Stimulated activated CD4-positive, alpha-beta T cell treated with anti-CD3 and anti-CD28 coated beads, Interleukin-1b, Interleukin-23, amount 100 ng/mL, for 1 hour (primary cell): ENCODE results near the gene HOXA3.

Experiments
- DNase-seq, 2 donors: peaks; one replicate each; pipeline ENCODE4 v3.0.0-alpha.2; 2020; ENCODE audit warnings: low read depth in 2 of 2

The HOXA3 gene

DNA sequence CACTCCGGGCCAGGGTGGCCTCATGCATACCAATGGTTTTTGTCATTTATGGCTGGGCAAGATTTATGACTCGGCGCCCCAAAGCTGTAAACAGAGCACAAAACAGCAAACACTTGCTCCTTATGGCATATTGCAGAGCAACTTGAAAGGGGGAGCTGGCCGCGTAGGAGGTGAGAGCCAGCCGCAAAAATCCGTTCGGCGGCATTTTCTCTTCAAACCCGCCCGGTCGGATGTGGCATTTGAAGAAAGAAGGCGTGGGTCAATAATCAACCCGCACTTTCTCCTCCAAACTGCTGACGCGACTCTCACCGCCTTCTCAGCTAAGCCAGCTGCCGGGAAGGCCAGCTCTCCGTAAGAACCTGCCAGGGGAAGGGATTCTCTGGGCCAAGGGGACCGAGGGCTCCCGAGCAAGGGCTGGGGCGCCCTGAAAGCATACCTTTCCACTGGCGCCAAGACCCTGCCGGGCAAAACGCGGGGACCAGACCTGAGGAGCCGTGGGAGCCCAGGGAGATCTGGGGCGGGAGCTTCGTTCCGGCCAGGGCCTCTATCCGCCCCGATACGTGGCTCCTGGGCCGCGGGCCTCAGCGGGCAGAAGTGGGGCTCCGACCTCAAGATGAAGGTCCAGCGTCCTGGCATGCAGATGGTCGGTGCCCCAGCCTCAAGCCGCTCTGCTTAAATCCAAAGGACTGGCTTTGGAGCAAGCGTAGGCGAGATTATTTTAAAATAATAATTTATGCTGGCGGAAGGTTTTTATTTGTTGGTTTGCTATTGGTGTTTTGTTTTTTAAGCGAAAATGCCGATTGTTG lies 37.0 kb downstream of the HOXA3 start:
- no peak for DNase-seq

DNA sequence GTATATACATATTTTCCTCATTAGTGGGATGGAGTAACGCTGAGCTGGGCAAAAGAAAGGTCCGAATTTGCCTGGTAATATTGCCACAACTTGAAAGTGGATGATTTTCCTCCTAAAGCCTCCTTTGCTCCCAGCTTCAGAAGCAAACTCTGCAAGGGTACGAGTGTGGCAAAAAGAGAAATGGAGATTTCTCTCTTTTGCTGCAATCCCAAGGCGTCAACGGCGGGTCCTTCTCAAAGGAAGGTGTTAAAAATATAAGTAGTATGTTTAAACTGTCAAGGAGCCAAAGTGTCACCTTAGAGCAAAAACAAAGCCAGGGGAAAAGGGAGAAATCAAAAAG lies 37.5 kb downstream of the HOXA3 start:
- no peak for DNase-seq

DNA sequence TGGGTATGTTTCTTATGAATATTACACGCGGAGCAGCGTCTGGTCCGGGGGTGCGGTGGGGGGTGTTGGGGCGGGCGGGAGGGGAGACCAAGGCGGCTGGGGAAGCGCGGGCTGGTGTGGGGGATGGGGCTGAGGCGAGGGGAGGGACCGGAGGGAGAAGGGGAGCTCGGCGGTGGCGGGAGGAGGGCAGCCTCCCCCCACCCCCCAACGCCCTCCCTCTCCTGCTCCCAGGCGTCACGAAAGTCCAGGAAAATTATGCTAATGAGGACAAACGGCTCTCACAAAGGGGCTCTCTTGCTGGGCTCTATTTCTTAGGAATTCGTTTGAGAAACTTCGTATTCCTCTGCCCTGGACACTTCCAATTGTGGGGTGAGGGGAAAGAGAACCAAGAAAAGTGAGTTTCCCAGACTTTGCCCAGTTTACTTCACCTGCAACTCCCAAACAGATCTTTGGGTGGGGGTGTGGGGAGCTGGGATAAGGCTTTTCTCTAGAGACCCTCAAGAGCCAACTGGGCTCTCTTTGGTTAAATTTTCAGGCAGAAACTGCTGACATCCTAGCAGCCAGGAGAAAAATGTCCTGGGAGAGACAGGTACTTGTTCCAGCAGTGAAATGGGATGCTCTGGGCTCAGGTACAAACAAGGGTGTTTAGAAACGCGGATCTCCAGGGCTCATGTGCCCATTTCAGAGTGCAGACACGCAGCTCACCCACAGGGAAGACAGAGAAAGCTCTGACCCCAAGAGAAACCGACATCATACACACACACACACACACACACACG lies 38.2 kb downstream of the HOXA3 start:
- no peak for DNase-seq

DNA sequence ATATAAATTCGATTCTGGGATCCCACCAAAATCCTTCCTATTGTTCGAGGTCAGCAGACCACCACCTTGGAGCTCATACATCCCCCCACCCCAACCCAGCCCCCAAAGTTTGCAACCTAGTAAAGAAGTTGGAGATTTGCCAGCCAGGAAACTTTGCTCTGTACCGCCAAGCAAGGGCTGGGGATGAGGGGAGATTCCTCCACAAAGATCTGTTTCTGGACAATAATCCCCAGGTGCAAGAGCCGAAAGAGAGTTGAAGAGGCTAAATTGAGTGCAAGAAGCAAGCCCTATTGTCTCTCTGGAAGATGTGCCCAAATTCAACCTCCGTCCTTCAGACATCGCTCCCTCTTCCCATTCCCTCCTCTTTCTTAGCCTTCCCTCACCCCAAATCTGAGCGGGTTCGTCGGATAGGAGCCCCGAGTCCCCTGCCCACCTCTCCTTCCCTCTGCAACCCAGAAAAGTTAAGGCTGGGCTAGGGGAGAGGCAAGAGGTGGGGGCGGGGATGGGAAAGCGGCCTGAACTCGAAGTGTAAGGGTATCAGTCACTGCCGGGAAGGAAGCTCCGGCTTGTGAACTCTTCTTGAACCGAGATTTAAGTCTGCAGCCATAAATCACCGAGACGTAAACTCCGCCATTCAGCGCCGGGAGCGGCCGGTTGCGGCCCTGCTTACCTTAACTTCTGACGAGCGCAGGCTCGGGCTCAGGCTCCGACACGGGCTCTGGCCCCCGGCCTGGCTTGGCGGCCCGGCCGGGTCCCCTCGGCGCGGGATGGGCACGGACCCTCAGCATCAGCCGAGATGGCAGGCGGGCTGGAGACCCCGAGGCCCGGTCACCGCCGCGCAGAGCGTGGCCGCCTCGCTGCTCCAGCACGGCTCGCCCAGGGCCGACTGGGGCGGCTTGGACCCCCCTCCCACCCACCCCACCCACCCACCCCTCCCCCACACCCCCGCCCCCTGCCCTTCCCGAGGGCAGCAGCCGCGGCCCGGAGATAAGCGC lies 39.1 kb downstream of the HOXA3 start:
- DNase-seq = no peak

DNA sequence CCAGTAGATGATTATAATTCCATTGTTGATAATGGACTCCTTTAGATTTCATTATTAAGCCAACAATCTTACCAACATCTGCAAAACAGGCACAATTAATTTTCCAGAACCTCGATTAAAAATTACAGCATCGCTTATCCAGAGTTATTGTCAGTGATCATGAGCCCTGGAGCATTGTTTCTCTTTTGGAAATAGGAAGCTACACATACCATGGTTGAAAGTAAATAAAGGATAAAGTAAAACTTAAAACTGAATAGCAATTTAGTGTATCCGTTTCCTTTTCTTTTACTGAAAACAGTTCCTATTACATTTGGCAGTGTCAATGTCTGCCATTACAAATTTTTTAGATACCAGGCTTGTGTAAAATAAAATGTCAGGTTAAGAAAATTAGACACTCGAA lies 40.0 kb downstream of the HOXA3 start:
- DNase-seq = no peak

DNA sequence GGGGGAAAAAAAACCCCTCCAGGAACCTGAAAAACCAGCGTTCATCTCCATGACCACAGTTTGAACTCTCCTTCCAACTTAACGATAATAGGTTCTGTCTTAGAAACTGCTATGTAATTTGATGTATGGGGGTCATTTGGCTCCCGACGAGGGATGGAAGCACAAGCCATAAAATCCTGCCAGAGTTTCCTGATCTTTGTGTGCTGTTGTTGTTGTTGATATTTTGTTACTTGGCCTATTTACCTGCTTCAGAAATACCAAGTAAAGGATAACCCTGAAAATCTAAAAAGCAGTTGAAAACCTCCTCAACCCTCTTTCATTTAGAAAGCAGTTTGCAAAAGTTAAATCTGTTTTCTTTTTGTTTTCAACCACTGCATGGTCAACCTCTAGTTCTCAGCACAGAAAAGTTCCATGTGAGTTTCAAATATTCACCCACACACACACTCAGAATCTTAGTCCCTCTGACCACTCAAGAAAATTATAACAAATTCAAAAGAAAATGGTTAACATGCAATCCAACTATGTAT lies 40.6 kb downstream of the HOXA3 start:
- no peak for DNase-seq

DNA sequence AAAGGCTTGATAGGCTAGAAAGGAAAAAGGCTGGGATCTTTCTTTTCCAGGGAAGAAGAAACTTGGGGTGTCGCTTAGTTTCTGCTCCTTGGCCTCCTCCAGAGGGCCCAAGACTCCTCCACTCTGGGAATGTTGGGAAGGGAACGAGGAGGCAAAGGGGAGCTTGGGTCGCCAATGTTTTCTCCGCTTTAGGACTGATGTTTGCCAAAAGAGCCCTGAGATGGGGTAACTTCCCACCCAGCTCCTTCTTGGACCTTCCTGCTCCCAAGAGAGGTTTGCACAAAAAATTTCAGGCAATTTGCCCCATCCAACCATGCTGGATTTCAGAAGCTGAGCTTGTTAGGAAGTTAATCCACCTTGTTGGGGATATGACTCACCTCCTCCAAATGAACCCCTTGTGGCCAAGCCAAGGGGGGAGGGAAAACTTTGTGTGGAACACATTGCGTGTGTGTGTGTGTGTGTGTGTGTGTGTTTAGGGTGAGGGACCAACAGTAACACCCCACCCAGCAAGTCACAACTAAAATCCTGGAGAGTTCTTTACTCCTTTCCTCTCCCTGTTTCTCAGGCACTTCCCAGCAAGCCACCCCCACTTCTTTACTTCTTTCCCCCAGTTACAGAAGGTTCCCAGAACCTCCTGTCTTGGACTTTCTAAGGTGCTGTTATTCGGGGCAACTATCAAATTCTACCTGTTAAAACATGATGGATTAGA lies 41.2 kb downstream of the HOXA3 start:
- DNase-seq = no peak

DNA sequence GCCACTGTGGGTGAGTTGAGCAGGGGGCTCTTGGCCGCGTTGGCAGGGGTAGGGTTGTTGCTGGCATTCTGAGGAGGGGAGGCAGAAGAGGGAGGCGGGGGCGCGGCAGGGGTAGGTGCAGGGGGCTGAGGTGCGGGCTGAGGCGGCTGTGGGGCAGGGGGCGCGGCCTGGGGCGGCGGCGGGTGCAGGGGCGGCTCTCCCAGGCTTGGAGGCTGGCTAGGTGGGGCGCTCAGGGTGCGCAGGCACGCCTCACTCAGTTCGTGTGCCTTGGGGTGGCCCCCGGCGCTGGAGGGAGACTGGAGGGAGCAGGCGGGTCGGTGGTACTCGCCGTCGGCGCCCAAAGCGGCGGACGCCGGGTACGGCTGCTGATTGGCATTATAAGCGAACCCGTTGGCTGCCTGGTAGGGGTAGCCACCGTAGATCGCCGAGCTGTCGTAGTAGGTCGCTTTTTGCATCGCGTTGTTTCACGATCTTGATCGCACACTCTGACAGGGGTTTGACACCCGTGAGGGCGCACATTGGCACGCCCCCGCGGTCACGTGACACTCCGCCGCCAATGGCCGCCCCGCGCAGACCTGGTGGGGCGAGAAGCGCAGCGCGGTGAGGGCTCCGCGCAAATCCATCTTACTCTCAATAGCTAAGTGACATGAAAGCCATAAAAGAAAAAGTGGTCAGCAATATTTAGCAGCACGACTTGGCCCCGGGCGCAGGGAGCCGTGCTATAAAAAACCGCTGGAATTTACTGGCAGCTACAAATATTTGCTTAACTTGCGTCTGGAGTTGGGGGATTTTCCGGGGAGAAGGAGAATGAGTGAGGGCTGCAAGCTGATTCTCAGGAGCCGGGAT lies 42.0 kb downstream of the HOXA3 start:
- no peak for DNase-seq

DNA sequence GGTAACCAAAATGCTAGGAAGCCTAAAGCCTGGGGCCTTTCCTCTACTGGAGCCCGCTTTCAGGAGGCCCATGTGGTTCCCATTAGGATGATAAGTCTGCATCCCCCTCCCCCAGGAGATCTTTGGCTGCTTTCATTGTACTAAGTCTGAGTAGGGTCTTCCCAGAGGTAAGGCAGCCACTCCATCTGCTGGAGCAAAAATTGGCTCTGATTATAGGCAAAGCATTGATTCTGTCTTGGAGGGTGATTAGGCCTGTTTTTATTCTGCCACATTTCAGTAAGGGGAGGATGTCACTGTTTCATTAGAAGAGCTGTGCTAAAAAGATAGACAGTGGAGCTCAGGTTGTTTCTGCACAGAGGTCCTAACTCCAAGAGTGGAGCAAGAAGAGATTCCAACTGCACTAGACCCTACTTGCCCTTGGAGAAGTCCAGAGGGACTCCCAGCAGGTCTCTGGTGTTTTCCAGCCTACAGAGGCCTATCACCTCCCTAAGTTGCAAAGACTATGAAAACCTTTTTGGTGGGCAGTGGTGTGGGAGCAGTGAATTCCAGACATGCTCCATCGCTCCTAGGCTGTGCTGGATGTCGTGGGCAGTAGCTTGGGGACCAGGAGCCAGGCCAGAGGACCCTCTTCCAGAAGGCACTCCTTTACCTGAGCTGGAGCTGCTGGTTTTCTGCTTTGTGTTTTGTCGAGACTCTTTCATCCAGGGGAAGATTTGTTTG lies 42.8 kb downstream of the HOXA3 start:
- no peak for DNase-seq

DNA sequence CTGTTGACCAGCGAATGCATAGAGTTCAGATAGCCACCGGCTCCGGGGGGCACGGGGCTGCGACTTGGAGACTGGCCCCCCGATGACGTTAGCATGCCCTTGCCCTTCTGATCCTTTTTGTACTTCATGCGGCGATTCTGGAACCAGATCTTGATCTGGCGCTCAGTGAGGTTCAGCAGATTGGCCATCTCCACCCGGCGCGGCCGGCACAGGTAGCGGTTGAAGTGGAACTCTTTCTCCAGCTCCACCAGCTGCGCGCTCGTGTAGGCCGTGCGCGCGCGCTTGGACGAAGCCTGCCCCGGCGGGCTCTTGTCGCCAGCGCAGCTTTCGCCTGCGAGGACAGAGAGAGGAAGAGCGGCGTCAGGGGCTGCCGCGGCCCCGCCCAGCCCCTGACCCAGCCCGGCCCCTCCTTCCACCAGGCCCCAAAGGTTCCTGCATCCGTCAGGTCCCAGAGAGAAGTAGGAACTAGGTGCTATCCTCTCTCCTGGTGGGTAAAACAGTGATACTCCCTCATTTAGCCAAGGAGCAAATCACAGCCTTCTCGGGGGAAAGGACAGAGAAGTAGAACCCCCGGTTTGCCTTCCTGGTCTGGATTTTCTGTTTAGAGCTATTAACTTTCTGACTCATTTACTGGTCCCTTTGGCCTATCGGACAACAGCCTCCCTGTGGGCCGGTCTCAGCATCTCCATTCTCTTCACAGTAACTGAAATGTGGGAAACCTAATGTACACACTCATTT lies 43.8 kb downstream of the HOXA3 start:
- no peak for DNase-seq

DNA sequence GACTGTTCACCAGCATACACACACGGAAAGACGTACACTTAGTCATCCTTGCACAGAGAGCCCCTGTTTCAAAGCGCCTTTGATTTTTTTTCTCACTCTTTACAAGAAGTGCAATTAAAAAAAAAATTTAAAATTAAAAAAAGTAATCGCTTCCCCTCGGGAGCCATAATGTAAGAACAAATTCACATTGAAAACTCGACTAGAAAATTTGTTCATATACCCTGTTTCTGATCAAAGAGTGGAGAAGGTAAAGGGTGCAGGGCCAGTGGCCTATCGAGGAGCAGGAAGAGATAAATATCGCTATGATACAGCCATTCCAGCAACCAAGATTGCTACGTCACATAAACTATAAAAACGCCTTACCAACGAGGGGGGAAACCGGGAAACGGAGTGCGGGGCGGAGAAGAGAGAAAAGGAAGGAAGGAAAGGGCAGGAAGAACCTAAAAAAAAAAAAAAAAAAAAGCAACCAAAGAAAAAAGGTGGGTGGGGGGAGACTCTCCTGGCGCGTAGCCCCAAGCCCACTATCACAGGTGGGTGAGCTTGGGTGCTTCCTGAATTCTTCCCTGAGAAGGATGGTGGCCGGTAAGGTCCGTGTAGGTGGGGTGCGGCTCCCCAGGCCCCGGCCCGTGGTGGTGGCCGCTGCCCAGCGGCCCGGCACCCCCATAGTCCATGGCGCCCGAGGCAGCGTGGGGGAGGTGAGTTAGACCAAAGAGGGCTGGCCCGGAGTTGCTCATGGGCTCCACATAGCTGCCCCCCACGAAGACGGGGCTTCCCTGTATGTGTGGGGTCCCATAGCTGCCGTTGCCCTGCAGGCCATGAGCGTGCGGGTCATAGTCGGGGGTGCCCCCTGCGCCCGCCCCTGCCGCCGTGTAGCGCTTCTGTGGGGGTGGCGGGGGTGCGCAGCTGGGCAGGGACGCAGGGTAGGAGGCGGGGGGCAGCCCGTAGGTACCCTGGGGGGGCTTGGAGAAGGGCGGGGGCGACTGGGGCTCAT lies 44.7 kb downstream of the HOXA3 start:
- no peak for DNase-seq

DNA sequence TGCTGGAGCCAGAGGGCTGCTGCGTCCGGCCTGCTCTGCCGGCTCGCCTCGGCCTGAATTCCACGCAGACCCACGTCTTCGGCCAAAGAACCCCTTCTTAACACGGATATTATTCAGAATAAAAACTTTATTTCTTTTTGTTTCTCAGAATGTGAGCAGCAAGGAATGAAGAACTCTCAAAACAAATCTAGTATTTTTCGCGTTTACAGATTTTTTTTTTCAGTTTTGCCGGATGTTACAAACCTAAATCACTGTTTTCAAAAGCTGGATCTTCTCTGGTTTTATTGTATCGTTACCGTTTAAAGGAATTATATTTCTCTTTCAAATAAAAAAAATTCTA lies 45.5 kb downstream of the HOXA3 start:
- DNase-seq = no peak

DNA sequence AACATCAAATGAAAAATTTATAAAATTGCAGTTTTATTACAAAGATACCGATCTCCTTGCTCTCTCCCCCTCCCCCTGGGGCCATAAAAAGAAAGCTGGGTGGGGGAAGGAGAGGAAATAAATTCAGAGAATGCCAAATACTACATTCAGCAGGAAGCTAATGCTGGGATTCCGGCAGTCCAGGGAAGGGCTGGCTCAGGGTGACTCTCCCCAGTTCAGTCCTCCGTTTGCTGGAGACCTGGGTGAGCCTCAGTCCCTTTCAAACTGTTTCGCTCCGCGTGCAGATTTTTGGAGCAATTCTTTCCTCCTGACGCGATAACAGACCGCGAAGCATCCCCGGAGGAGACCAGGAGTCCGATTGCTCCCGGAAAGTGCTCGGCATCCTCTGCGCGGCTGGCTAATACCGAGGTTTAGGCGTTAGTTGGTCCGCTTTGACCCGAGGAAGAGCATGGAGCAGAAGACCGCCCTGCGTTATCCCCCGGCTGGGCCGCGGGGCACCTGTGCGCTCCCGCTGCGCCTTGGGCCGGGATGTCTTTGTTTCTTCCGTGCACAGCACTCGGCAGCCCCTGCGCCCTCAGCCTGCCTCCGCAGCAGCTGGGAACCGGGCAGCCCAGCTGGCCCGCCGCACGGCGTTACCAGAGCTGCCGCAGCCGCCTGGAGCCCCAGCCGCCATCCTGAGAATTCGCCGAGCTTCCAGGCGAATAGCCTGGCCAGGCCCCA lies 46.0 kb downstream of the HOXA3 start:
- no peak for DNase-seq

DNA sequence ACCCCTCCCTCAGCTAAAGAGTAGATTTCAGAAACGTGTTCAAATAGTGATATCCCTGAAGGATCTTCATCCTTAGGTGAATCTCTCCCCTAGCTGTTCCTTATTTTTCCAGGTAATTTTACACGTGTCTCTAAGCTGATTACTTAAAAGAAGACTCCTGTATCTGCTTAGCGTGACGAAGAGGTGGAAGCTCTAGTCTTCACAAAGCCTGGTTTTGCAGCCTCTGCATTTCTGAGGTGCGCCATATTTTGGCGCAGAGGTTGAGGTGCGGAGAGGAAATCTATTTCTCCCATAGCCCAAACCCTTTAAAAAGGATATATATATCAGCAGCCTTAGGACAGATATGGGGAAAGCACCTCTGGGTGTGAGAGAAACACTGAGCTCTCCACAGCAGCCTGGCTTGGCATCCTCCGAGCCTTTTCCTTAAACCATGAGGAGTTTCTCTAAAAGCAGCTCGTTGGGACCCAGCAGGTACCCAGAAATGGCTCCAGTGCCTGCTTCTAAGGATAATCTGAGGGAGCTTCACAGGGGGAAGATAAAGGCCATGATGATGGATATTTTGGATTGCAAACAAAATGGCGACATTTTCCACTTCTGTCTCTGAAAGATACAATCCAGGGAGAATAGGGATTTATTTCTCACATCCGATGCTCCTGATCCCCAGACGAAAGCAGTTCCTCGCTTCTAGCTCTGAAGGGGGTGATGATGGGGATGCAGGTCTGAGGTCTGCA lies 46.9 kb downstream of the HOXA3 start:
- no peak for DNase-seq

DNA sequence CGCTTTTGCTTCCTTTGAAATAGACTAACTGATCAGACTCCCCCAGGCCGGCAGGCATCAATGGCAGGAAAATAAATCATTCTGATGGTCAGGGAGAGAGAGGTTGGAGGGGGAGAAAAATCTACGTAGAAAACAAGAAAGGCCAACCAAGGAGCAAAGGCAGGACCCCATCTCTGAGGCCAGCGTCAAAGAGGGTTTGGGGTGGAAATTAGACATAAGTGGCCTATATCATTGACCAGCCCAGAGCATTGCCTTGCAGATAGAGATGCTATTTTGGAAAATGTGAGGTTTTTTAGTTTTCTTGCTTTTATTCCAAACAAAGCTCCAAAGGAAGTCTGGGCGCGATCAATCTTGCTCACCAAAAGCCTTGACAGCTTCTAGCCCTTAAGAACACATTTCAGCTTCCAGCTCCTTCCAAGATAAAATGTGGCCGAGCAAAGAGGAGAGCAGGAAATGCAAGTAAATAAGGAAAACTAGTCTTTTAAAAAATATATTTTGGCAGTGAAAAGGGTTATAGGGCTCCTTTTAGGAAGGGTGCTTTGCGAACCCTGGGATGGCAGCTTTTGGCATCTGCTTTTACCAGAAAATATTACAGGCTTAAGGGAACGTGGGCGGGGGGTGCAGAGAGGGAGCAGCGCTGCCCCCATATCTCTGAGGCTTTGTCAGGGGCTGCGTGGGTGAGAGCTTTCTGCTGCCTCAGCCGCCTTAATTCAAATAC lies 47.9 kb downstream of the HOXA3 start:
- no peak for DNase-seq
